Measurements from ENCODE around the gene NDUFB3. TPM values are rescaled to one million over a fixed set of nuclear protein-coding genes. Genes with fewer than 3 reads are reported as not detected.

NDUFB3 gene
- total and polyA plus RNA-seq, 10 of the 15 experiments (the other 5 are each of a cell fraction or from before 2014, with no cell fraction given), result 115 to 1,059 (median 187) TPM

DNA sequence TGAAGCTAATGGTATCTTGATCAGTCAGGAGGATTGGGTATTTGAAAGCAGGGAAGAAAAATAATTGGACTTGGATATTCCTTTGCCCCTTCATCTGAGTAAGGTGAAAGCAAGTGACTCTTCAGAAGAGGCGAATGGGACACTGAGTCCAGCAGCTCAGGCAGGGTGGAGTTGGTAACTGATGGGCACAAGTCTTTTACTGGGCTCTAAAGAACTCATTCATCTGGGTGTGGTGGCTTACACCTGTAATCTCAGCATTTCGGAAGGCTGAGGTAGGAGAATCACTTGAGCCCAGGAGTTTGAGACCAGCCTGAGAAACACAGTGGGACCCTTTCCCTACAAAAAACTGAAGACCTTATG, 55.3 kb downstream of the NDUFB3 start:
- BruUV-seq (replicated peaks), result TSS peak; percentile 53
- WGBS (ENCODE audit: insufficient coverage, insufficient replicate concordance, low lambda C conversion rate, missing lambda C conversion rate), result 4% methylated on average over 2 of the region's 2 CpGs
- H3K9me3 ChIP-seq (replicated peaks; ENCODE audit: control insufficient read depth, insufficient read depth, low read length), result no peaks in the 10 kb centered on the region
- FAIRE-seq, result no peak
- ChIA-PET SMC1A (ENCODE audit: uncharacterized antibody, unreplicated experiment) (interaction anchor here (0.8 to 1.5 kb wide), 4 partner anchors 26 to 106 kb away, joined by 4 to 12 read pairs (median 4); no protein-coding TSS in a partner anchor), CTCF (interaction anchor here (0.8 to 1.8 kb wide), 7 partner anchors 10 to 164 kb away, joined by 3 to 24 read pairs (median 5); partner anchors contain the start of genes CASP10 and CFLAR), POLR2A (interaction anchor here (0.7 to 1.8 kb wide), 7 partner anchors 24 to 263 kb away, joined by 3 to 9 read pairs (median 5); partner anchors contain the start of genes CLK1 and ORC2), RAD21 (ENCODE audit: unreplicated experiment) (interaction anchor here (0.9 to 1.4 kb wide), 5 partner anchors 8 to 313 kb away, joined by 3 to 8 read pairs (median 3); partner anchors contain the start of gene CLK1)
- intact Hi-C loops (cut with micrococcal nuclease; ENCODE audit: unreplicated experiment), result loop anchor here (2.0 kb wide), 2 partner anchors 56 to 106 kb away; partner anchors contain the start of gene HYCC2
- ATAC-seq, result 0 out of 3 replicates have a peak, but pooled peaks have one; percentile 1
- peak overlapping the region; percentile 94 for H3K4me2 ChIP-seq (ENCODE audit: control insufficient read depth, insufficient read depth)
- H3K79me2 ChIP-seq (ENCODE audit: control insufficient read depth, insufficient read depth, low read length), result peaks cover 97% of the 10 kb centered on the region
- H3K4me3 ChIP-seq, result peak overlapping the region; percentile 82
- H3K27ac ChIP-seq (ENCODE audit: control insufficient read depth, insufficient read depth), result peak overlapping the region; percentile 99
- H3K4me1 ChIP-seq (ENCODE audit: control insufficient read depth, insufficient read depth, low read length), result peaks cover 46% of the 10 kb centered on the region
- no peaks in the 10 kb centered on the region for H4K20me1 ChIP-seq (ENCODE audit: control insufficient read depth, insufficient read depth)
- in situ Hi-C loops (cut with MboI), result no loop called here
- no peak for DNase-seq (ENCODE audit: low read depth, low spot score)
- H2AFZ ChIP-seq (ENCODE audit: control insufficient read depth, low read depth, low read length), result no peak overlapping the region
- H3K9ac ChIP-seq (ENCODE audit: control insufficient read depth, insufficient read depth, low read length), result peak overlapping the region; percentile 90
- peaks cover 0 to 9% of the 10 kb centered on the region in 2 experiments; a peak in 3 of 4 replicates for H3K36me3 ChIP-seq (ENCODE audit: control insufficient read depth in 2 of 2, insufficient read depth in 2 of 2, low read length in 1 of 2)
- no peaks in the 10 kb centered on the region for H3K27me3 ChIP-seq (replicated peaks in 1 of 2; ENCODE audit: control insufficient read depth in 2 of 2, insufficient read depth in 2 of 2, low read length in 1 of 2)
- TF ChIP-seq, protein P1, sequence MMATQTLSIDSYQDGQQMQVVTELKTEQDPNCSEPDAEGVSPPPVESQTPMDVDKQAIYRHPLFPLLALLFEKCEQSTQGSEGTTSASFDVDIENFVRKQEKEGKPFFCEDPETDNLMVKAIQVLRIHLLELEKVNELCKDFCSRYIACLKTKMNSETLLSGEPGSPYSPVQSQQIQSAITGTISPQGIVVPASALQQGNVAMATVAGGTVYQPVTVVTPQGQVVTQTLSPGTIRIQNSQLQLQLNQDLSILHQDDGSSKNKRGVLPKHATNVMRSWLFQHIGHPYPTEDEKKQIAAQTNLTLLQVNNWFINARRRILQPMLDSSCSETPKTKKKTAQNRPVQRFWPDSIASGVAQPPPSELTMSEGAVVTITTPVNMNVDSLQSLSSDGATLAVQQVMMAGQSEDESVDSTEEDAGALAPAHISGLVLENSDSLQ (IDR thresholded peaks at IDR 0.05), result no peak
- TF ChIP-seq WRNIP1 (IDR thresholded peaks at IDR 0.05; ENCODE audit: borderline replicate concordance, low read depth, low read length), result no peak
- TF ChIP-seq, protein P2, sequence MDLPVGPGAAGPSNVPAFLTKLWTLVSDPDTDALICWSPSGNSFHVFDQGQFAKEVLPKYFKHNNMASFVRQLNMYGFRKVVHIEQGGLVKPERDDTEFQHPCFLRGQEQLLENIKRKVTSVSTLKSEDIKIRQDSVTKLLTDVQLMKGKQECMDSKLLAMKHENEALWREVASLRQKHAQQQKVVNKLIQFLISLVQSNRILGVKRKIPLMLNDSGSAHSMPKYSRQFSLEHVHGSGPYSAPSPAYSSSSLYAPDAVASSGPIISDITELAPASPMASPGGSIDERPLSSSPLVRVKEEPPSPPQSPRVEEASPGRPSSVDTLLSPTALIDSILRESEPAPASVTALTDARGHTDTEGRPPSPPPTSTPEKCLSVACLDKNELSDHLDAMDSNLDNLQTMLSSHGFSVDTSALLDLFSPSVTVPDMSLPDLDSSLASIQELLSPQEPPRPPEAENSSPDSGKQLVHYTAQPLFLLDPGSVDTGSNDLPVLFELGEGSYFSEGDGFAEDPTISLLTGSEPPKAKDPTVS (IDR thresholded peaks at IDR 0.05; ENCODE audit: low read depth, low read length), result no peak
- no peak for TF ChIP-seq BRCA1 (IDR thresholded peaks at IDR 0.05; ENCODE audit: low read depth, low read length)
- TF ChIP-seq, protein P3, sequence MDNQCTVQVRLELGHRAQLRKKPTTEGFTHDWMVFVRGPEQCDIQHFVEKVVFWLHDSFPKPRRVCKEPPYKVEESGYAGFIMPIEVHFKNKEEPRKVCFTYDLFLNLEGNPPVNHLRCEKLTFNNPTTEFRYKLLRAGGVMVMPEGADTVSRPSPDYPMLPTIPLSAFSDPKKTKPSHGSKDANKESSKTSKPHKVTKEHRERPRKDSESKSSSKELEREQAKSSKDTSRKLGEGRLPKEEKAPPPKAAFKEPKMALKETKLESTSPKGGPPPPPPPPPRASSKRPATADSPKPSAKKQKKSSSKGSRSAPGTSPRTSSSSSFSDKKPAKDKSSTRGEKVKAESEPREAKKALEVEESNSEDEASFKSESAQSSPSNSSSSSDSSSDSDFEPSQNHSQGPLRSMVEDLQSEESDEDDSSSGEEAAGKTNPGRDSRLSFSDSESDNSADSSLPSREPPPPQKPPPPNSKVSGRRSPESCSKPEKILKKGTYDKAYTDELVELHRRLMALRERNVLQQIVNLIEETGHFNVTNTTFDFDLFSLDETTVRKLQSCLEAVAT (IDR thresholded peaks at IDR 0.05), result peak; percentile 20; the same call in 1 of the 2 replicates
- 0 out of 4 replicates have a peak, but pooled peaks of 1 of the 2 experiments have one; percentile 10 for TF ChIP-seq IKZF2 (IDR thresholded peaks at IDR 0.05)
- no peak for TF ChIP-seq CREM (IDR thresholded peaks at IDR 0.05; ENCODE audit: low read depth)
- no peak for TF ChIP-seq CHD4 (IDR thresholded peaks at IDR 0.05)
- TF ChIP-seq TAF1 (IDR thresholded peaks at IDR 0.05; ENCODE audit: borderline replicate concordance, low read depth, low read length), result no peak
- TF ChIP-seq, protein P4, sequence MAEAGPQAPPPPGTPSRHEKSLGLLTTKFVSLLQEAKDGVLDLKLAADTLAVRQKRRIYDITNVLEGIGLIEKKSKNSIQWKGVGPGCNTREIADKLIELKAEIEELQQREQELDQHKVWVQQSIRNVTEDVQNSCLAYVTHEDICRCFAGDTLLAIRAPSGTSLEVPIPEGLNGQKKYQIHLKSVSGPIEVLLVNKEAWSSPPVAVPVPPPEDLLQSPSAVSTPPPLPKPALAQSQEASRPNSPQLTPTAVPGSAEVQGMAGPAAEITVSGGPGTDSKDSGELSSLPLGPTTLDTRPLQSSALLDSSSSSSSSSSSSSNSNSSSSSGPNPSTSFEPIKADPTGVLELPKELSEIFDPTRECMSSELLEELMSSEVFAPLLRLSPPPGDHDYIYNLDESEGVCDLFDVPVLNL (IDR thresholded peaks at IDR 0.05; ENCODE audit: low read depth, low read length), result no peak
- TF ChIP-seq HDAC2 (IDR thresholded peaks at IDR 0.05), result no peak
- TF ChIP-seq SREBF2 (IDR thresholded peaks at IDR 0.05; ENCODE audit: low read length), result no peak
- TF ChIP-seq SIN3A (IDR thresholded peaks at IDR 0.05; ENCODE audit: low read depth, low read length), result no peak
- TF ChIP-seq MXI1 (IDR thresholded peaks at IDR 0.05; ENCODE audit: low read depth, low read length), result no peak
- no peak for TF ChIP-seq ZNF217 (IDR thresholded peaks at IDR 0.05)
- no peak for TF ChIP-seq ZNF622 (IDR thresholded peaks at IDR 0.05)
- TF ChIP-seq EP300 (IDR thresholded peaks at IDR 0.05; ENCODE audit: borderline replicate concordance in 1 of 2, control insufficient read depth in 1 of 2, low read depth in 2 of 2, low read length in 2 of 2), result no peak
- no peak for TF ChIP-seq ZNF274 (IDR thresholded peaks at IDR 0.05; ENCODE audit: insufficient read depth, insufficient read length)
- TF ChIP-seq POLR2AphosphoS5 (IDR thresholded peaks at IDR 0.05; ENCODE audit: low read length), result peak; percentile 74
- no peak; the same call in 1 of the 2 replicates for TF ChIP-seq NR2F1 (conservative IDR thresholded peaks at IDR 0.05)
- TF ChIP-seq CHD1 (IDR thresholded peaks at IDR 0.05; ENCODE audit: low read depth, low read length), result no peak
